K562 (cell line): ENCODE data around the gene TSPAN14. TPM values are rescaled to one million over a fixed set of nuclear protein-coding genes. Genes with fewer than 3 reads are reported as not detected.
A peak's percentile ranks its signal among the peaks of the same experiment; 100 is the strongest.

Source experiments
- ATAC-seq: fragments of 200-7000 bp; cut with Tn5 transposase; 3 replicates; pipeline ENCODE4 v1.9.1; 2020; ENCODE audit warnings: moderate library complexity
- BruUV-seq: library from RNA; stranded (reverse); fragments of 400-500 nt; replicated peaks from 2 replicates; lab custom pipeline; 2021; lab: Mats Ljungman, UMichigan
- CTCF ChIA-PET: fragments of 300-600 bp; formaldehyde crosslinking; extraction: SDS; loops from one replicate; lab custom pipeline; 2021; ENCODE audit warnings: low intra/inter-chr PET ratio; lab: Yijun Ruan, JAX
- POLR2A ChIA-PET: fragments of 300-600, 350-650 bp; sonication (Branson Sonifier 250); formaldehyde crosslinking; extraction: SDS; loops from one replicate; lab custom pipeline; 2021; ENCODE audit warnings: antibody characterized with exemption, inconsistent platforms; lab: Yijun Ruan, JAX
- DNase-seq, 4 experiments: peaks; one replicate each; pipeline versions ENCODE4 v3.0.0 to v3.0.0-alpha.2; 2011 to 2018; ENCODE audit warnings: low spot score in 3 of 4, mixed read lengths in 3 of 4; ENCODE audit errors: extremely low read depth in 1 of 4
- FAIRE-seq: peaks from 2 replicates; lab custom pipeline; 2011; peaks lifted over from hg19 to GRCh38; lab: Jason Lieb, UNC
- H2AFZ ChIP-seq: 2 replicates; pipeline ENCODE4 v1.6.0; 2011; ENCODE audit warnings: low read depth, low read length, control low read depth, inconsistent platforms
- H3K27ac ChIP-seq: fragments of 200-600 bp; 3 replicates; pipeline ENCODE4 v1.8.0; 2011; ENCODE audit warnings: low read depth, mild to moderate bottlenecking, control low read depth, inconsistent platforms, low read length, moderate library complexity, mixed read lengths; ENCODE audit errors: extremely low read depth
- H3K27me3 ChIP-seq, 2 experiments: fragments of 300-600 bp in 1 of 2; 2 replicates in 1 of 2; 3 replicates in 1 of 2; pipeline versions ENCODE4 v1.6.0 to v1.8.0; 2011; ENCODE audit warnings: inconsistent platforms in 2 of 2, low read length in 2 of 2, mild to moderate bottlenecking in 1 of 2, mixed read lengths in 1 of 2, moderate library complexity in 1 of 2; ENCODE audit not compliant: control insufficient read depth in 2 of 2, insufficient read depth in 2 of 2
- H3K36me3 ChIP-seq: fragments of 300-600 bp; 3 replicates; pipeline ENCODE4 v1.8.0; 2011; ENCODE audit warnings: mild to moderate bottlenecking, low read length, inconsistent platforms; ENCODE audit not compliant: control insufficient read depth, insufficient read depth
- H3K4me1 ChIP-seq, 2 experiments: fragments of 200-600 bp in 1 of 2; replicated peaks in 1 of 2; 2 replicates in 1 of 2; 3 replicates in 1 of 2; pipeline versions ENCODE4 v1.5.1 to v1.8.0; 2011; ENCODE audit warnings: inconsistent platforms in 2 of 2, low read length in 2 of 2, mild to moderate bottlenecking in 1 of 2, mixed read lengths in 1 of 2, moderate library complexity in 1 of 2; ENCODE audit not compliant: control insufficient read depth in 2 of 2, insufficient read depth in 2 of 2
- H3K4me2 ChIP-seq: 2 replicates; pipeline ENCODE4 v1.6.1; 2011; ENCODE audit warnings: low read length, control low read depth, inconsistent platforms, mixed read lengths; ENCODE audit not compliant: insufficient read depth
- H3K4me3 ChIP-seq: fragments of 200-600 bp; sonication (generic), shearing (Covaris generic); 2 replicates; pipeline ENCODE4 v1.5.1; 2016; ENCODE audit warnings: control low read depth, inconsistent platforms
- H3K79me2 ChIP-seq: fragments of 200-600 bp; 3 replicates; pipeline ENCODE4 v1.8.0; 2011; ENCODE audit warnings: low read length, inconsistent platforms; ENCODE audit not compliant: control insufficient read depth, insufficient read depth
- H3K9ac ChIP-seq, 2 experiments: 2 replicates each; pipeline versions ENCODE4 v1.6.0 to v1.6.1; 2011; ENCODE audit warnings: low read depth in 2 of 2, low read length in 2 of 2, control low read depth in 1 of 2, inconsistent platforms in 1 of 2, mild to moderate bottlenecking in 1 of 2, mixed read lengths in 1 of 2; ENCODE audit not compliant: insufficient read depth in 1 of 2
- H3K9me1 ChIP-seq: one replicate; pipeline ENCODE4 v1.6.0; 2011; ENCODE audit warnings: inconsistent platforms, mild to moderate bottlenecking, low read length, moderate library complexity; ENCODE audit not compliant: control insufficient read depth, insufficient read depth
- H3K9me3 ChIP-seq: replicated peaks from 2 replicates; pipeline ENCODE4 v1.5.1; 2011; ENCODE audit warnings: low read depth, low read length, inconsistent platforms; ENCODE audit not compliant: control insufficient read depth, insufficient read depth
- H4K20me1 ChIP-seq: replicated peaks from 2 replicates; pipeline ENCODE4 v1.6.1; 2011; ENCODE audit warnings: low read length, inconsistent platforms, mixed read lengths; ENCODE audit not compliant: control insufficient read depth, insufficient read depth
- CTCF ChIP-seq, 3 experiments: IDR thresholded peaks in 2 of 3; conservative IDR thresholded peaks in 1 of 3; 2 replicates each; pipeline ENCODE4 v1.5.1; 2011 to 2012; ENCODE audit warnings: low read length in 3 of 3, mild to moderate bottlenecking in 3 of 3, control low read depth in 2 of 3, improper control_type of control experiment in 1 of 3, inconsistent platforms in 1 of 3, low read depth in 1 of 3, mixed read lengths in 1 of 3, moderate library complexity in 1 of 3; ENCODE audit not compliant: insufficient read depth in 2 of 3
- MTA3 ChIP-seq: fragments of 450-650 bp; formaldehyde crosslinking; IDR thresholded peaks from 2 replicates; pipeline ENCODE4 v1.6.1; 2017; ENCODE audit warnings: mild to moderate bottlenecking, borderline replicate concordance
- NELFE ChIP-seq: IDR thresholded peaks from 2 replicates; pipeline ENCODE4 v1.6.1; 2011; ENCODE audit warnings: mild to moderate bottlenecking; ENCODE audit not compliant: insufficient read depth, insufficient read length
- NFIC ChIP-seq: fragments of 450-650 bp; IDR thresholded peaks from 2 replicates; pipeline ENCODE4 v1.6.1; 2017; ENCODE audit warnings: mild to moderate bottlenecking, inconsistent platforms
- PHF21A ChIP-seq: fragments of 450-650 bp; IDR thresholded peaks from 2 replicates; pipeline ENCODE4 v1.6.1; 2017; ENCODE audit warnings: low read depth, borderline replicate concordance
- POU5F1 ChIP-seq: fragments of 150-350 bp; IDR thresholded peaks from 2 replicates; pipeline ENCODE4 v1.6.1; 2014; ENCODE audit warnings: borderline replicate concordance, low read length, low read depth, mild to moderate bottlenecking; ENCODE audit not compliant: partially characterized antibody
- RNF2 ChIP-seq: sonication (generic); IDR thresholded peaks from 2 replicates; pipeline ENCODE4 v1.6.1; 2016
- RUNX1 ChIP-seq: sonication (generic); IDR thresholded peaks from 2 replicates; pipeline ENCODE4 v1.6.1; 2016; ENCODE audit warnings: antibody characterized with exemption, low read depth
- ZFP91 ChIP-seq: sonication (generic); formaldehyde crosslinking; IDR thresholded peaks from 2 replicates; pipeline ENCODE4 v1.8.0; 2022; ENCODE audit warnings: mild to moderate bottlenecking, missing genetic modification reagents
- ZNF239 ChIP-seq: fragments of 250-450 bp; sonication (Bioruptor Pico); IDR thresholded peaks from 2 replicates; pipeline ENCODE4 v1.4.0; 2020; ENCODE audit warnings: mild to moderate bottlenecking
- ZNF263 ChIP-seq: sonication (generic); formaldehyde crosslinking; IDR thresholded peaks from 2 replicates; pipeline ENCODE4 v1.8.0; 2022; ENCODE audit warnings: mild to moderate bottlenecking, missing genetic modification reagents, borderline replicate concordance
- ZNF592 ChIP-seq: fragments of 450-650 bp; IDR thresholded peaks from 2 replicates; pipeline ENCODE4 v1.6.1; 2017; ENCODE audit warnings: antibody characterized with exemption, mild to moderate bottlenecking
- WGBS: fragments of 100-300 bp; shearing (Covaris generic); methylation state at CpG from one replicate; pipeline ENCODE4 v1.1.6; 2016; ENCODE audit warnings: low coverage, mixed read lengths; ENCODE audit not compliant: insufficient coverage; ENCODE audit errors: missing lambda C conversion rate; 5-methylcytosine and 5-hydroxymethylcytosine counted together
- in situ Hi-C: fragments of 300-500 bp; cut with MboI; formaldehyde crosslinking; loops from 4 replicates; pipeline ENCODE4 v1.15.0; 2018; ENCODE audit warnings: inconsistent platforms, mixed read lengths
- intact Hi-C: fragments of 100-400 bp; cut with micrococcal nuclease; formaldehyde crosslinking; loops from 2 replicates; pipeline ENCODE4 v1.14.2; 2022
- polyA plus RNA-seq, 8 experiments: library from polyadenylated mRNA; depleted of rRNA in 4 of 8; stranded (reverse) in 5 of 8; unstranded in 3 of 8; fragments of >200 nt; fragmentation: Nextera tagmentation in 2 of 8; fragmentation: Illumina TruSeq in 1 of 8; extraction: Ambion mirVana in 2 of 8; extraction: Trizol in 1 of 8; gene quantifications; 2 replicates each; pipeline versions ENCODE4 v1.2.1 to v1.2.3, GENCODE V29; 2011 to 2014; ENCODE audit warnings: inconsistent platforms in 1 of 8, missing spikeins in 1 of 8
- total RNA-seq, 7 experiments: library from RNA; depleted of rRNA in 6 of 7; stranded (reverse); fragments of >200 nt in 6 of 7; fragmentation: Illumina TruSeq in 2 of 7; extraction: Trizol in 2 of 7; gene quantifications; 2 replicates each; pipeline versions ENCODE4 v1.2.1 to v1.2.3, GENCODE V29; 2011 to 2021; ENCODE audit warnings: low replicate concordance in 1 of 7

Gene TSPAN14
- total and polyA plus RNA-seq, 9 of the 15 experiments (the other 6 are each of a cell fraction or from before 2014, with no cell fraction given): 5.8 to 92.9 (median 23.3) TPM

- TF ChIP-seq ZFP91 (CRISPR knock-in tag) (no peak), ZNF263 (no peak), ZNF239 (CRISPR knock-in tag) (no peak), POU5F1 (no peak), NFIC (no peak), NELFE (no peak), RNF2 (no peak)
These were observed 1.5 kb upstream of the TSPAN14 start (continued) for GRCh38 chr10:80452640-80453039.

GRCh38 chr10:80453056-80453841, 861 bp upstream of the TSPAN14 start:
- Histone ChIP-seq H2AFZ (peak overlapping the region; percentile 86), H3K4me3 (peak overlapping the region; percentile 39), H3K9me3 (no peaks in the 10 kb centered on the region), H4K20me1 (peaks cover 17% of the 10 kb centered on the region; the same call in 1 of the 2 replicates), H3K4me2 (peak overlapping the region; percentile 57), H3K9me1 (peaks cover 3% of the 10 kb centered on the region), H3K4me1 (peaks cover 34 to 52% of the 10 kb centered on the region in 2 experiments), H3K36me3 (peaks cover 18% of the 10 kb centered on the region), H3K79me2 (peaks cover 40% of the 10 kb centered on the region), H3K9ac (peak overlapping the region; percentile 38 to 91; a peak in 3 of 4 replicates), H3K27ac (peak overlapping the region; percentile 27; the same call in 1 of the 3 replicates), H3K27me3 (no peaks in the 10 kb centered on the region)
- intact Hi-C loops: no loop called here
- POLR2A ChIA-PET: interaction anchor here (1.0 kb wide), 1 partner anchor 44 kb away, joined by 4 read pairs; no protein-coding TSS in a partner anchor
- 34% methylated on average over 23 of the region's 23 CpGs for WGBS
- DNase-seq: no peak
- no peak for ATAC-seq
- in situ Hi-C loops: no loop called here
- FAIRE-seq: no peak
- BruUV-seq: TSS peak; percentile 89
- CTCF ChIA-PET: no interaction called here
- TF ChIP-seq RUNX1 (no peak), CTCF (IDR thresholded peaks at IDR 0.05 in 2 of 3, conservative IDR thresholded peaks at IDR 0.05 in 1 of 3; ENCODE audit: insufficient read depth in 2 of 3, low read depth in 1 of 3, low read length in 3 of 3) (0 out of 6 replicates have a peak, but pooled peaks of 1 of the 3 experiments have one; percentile 18), MTA3 (0 out of 2 replicates have a peak, but pooled peaks have one; percentile 54), ZNF592 (0 out of 2 replicates have a peak, but pooled peaks have one; percentile 70), PHF21A (peak; percentile 94)
